Skeletal muscle satellite cell (primary cell): ENCODE measurements around the gene NBDY. TPM values are rescaled to one million over a fixed set of nuclear protein-coding genes. Genes with fewer than 3 reads are reported as not detected.
"Not testable (repeated sequence)": the region's sequence is repeated elsewhere in the genome, so short reads cannot be mapped to it uniquely, and the experiment has no call there.

ENCODE experiments used
- H3K27me3 ChIP-seq: 2 replicates; pipeline ENCODE4 v1.7.0; 2013; ENCODE audit warnings: low read length; ENCODE audit not compliant: control insufficient read depth, insufficient read depth
- H3K36me3 ChIP-seq: 2 replicates; pipeline ENCODE4 v1.7.0; 2013; ENCODE audit warnings: mild to moderate bottlenecking, control low read depth, low read length; ENCODE audit not compliant: insufficient read depth
- H3K4me1 ChIP-seq: 2 replicates; pipeline ENCODE4 v1.7.0; 2013; ENCODE audit warnings: low read length; ENCODE audit not compliant: control insufficient read depth, insufficient read depth
- H3K4me2 ChIP-seq: 2 replicates; pipeline ENCODE4 v1.7.0; 2013; ENCODE audit warnings: mild to moderate bottlenecking, low read length
- H3K4me3 ChIP-seq: 2 replicates; pipeline ENCODE4 v1.7.0; 2013; ENCODE audit warnings: low read length
- H3K9ac ChIP-seq: 2 replicates; pipeline ENCODE4 v1.7.0; 2013; ENCODE audit warnings: mild to moderate bottlenecking, low read depth, low read length, moderate library complexity
- H3K9me3 ChIP-seq: replicated peaks from 2 replicates; pipeline ENCODE4 v1.7.0; 2013; ENCODE audit warnings: mild to moderate bottlenecking, control low read depth, low read length
- total RNA-seq: library from RNA; depleted of rRNA; stranded (reverse); fragments of >200 nt; gene quantifications from 2 replicates; pipeline ENCODE4 v1.2.3, GENCODE V29; 2012; rRNA removed

The NBDY gene, protein sequence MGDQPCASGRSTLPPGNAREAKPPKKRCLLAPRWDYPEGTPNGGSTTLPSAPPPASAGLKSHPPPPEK
- total RNA-seq = 10.1 and 12.2 TPM in 2 replicates

DNA sequence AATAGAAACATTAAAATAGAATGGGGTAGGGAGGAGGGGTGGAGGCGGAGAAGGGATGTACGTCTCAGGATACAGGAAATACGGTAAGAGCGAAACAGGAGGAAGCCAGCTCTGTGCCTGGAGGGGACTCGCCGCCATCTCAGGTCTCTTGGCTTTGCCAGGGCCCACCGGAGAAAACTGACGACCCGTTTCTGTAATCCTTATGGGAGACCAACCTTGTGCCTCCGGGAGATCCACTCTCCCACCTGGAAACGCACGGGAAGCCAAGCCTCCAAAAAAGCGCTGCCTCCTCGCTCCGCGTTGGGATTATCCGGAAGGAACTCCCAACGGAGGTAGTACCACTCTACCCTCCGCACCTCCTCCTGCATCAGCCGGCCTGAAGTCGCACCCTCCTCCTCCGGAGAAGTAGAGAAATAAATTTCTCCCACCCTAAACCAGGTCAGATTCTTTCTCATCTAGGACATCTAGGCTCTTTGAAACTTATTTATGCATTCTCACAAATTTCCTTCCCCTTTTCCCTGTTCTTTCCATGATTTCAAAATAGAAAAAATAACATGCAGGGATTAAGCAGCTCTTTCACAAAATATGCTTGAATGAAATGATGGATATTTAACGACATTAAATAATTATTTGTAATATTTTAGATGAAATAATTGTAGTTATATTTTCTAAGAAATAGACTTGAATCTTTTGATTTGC lies at the start of gene NBDY:
NBDY (plus strand) TSS at position 92 of the 699 bp plus-strand sequence; CDS start at position 203, 111 bp downstream.
- H3K9me3 ChIP-seq = no peaks in the 10 kb centered on the region
- no peaks in the 10 kb centered on the region for H3K27me3 ChIP-seq
- peak within 1 kb of the TSS; percentile 89 for H3K9ac ChIP-seq
- no peaks in the 10 kb centered on the region for H3K36me3 ChIP-seq
- peak within 1 kb of the TSS; percentile 85 for H3K4me3 ChIP-seq
- H3K4me2 ChIP-seq = peak within 1 kb of the TSS; percentile 72
- H3K4me1 ChIP-seq = no peaks in the 10 kb centered on the region

DNA sequence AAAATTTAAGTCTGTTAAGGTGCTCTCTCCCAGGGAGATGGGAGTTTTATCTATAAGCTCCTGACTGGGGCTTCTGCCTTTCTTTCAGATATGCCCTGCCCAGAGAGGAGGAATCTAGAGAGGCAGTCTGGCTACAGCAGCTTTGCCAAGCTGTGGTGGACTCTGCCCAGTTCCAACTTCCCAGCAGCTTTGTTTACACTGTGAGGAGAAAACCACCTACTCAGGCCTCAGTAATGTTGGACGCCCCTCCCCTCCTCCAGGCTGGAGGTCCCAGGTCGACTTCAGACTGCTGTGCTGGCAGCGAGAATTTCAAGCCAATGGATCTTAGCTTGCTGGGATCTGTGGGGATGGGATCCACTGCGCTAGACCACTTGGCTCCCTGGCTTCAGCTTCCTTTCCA lies 24.5 kb upstream of the NBDY start:
- not testable (repeated sequence) for H3K9ac ChIP-seq, H3K27me3 ChIP-seq, H3K36me3 ChIP-seq, H3K9me3 ChIP-seq, H3K4me3 ChIP-seq, H3K4me1 ChIP-seq, H3K4me2 ChIP-seq

DNA sequence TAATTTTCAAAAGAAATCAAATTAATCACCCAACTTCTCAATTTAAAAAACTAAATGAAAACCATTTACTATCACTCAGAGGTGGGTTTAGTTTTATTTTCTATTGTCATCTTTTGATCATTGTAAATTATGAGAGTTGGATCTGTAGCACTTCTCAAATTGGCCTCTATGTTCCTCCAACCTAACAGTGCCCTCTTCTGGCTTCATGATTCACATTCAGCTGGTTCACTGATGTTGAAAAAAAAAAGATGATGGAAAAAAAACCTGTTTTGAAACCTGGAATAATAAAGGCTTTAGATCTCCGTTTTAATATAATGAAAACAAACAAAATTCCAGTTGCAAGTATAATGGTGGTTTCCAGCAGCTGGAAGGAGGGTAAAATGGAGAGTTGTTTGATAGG lies 2.4 kb upstream of the NBDY start:
- no peak overlapping the region for H3K4me3 ChIP-seq
- H3K4me1 ChIP-seq = no peaks in the 10 kb centered on the region
- H3K9ac ChIP-seq = no peak overlapping the region

DNA sequence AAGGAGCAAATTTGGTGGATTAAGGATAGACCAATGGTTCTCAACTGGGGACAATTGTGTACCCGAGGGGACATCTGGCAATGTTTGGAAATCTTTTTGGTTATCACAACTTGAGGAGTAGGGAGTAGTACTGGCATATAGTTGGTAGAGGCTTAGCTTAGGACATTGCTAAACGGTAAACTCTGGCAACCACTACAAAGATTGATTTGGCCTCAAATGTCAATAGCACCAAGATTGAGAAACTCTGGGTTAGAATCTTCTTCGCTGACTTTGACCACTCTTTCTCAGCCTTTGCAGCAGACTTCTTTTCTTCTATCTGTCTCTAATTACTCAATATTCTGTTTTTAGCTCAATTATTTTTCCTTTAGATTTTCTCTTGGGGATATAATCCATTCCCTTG lies 1.5 kb upstream of the NBDY start:
- H3K27me3 ChIP-seq = no peaks in the 10 kb centered on the region
- H3K9me3 ChIP-seq = no peaks in the 10 kb centered on the region
- H3K4me1 ChIP-seq = no peaks in the 10 kb centered on the region
- H3K4me2 ChIP-seq = no peak overlapping the region
- no peak overlapping the region for H3K9ac ChIP-seq
- no peak overlapping the region for H3K4me3 ChIP-seq
- H3K36me3 ChIP-seq = no peaks in the 10 kb centered on the region

More for the DNA sequence above, 2.4 kb upstream of the NBDY start:
- no peaks in the 10 kb centered on the region for H3K9me3 ChIP-seq
- H3K27me3 ChIP-seq = no peaks in the 10 kb centered on the region
- H3K36me3 ChIP-seq = no peaks in the 10 kb centered on the region
- no peak overlapping the region for H3K4me2 ChIP-seq

DNA sequence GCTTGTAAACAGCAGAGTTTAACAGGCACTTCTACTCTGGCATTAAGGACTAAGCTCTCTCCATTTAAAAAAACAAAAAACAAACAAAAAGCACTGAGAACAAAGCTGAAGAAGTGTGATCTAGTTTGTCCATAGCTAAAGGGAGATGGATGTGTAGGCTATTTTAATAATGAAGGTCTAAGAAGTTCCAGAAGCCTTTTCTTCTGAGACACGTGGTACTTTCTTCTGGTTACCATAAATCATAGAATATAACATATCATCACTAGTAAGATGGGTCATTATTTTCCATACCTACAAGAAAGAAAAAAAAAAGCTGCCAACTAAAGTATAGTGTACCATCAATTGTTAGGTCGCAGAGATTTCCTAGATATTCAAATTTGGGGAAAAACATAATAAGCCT lies 722 bp upstream of the NBDY start:
- H3K36me3 ChIP-seq = no peaks in the 10 kb centered on the region
- H3K9me3 ChIP-seq = no peaks in the 10 kb centered on the region
- no peak overlapping the region for H3K9ac ChIP-seq
- peak overlapping the region; percentile 85 for H3K4me3 ChIP-seq
- H3K27me3 ChIP-seq = no peaks in the 10 kb centered on the region
- H3K4me1 ChIP-seq = no peaks in the 10 kb centered on the region
- H3K4me2 ChIP-seq = peak overlapping the region; percentile 72

DNA sequence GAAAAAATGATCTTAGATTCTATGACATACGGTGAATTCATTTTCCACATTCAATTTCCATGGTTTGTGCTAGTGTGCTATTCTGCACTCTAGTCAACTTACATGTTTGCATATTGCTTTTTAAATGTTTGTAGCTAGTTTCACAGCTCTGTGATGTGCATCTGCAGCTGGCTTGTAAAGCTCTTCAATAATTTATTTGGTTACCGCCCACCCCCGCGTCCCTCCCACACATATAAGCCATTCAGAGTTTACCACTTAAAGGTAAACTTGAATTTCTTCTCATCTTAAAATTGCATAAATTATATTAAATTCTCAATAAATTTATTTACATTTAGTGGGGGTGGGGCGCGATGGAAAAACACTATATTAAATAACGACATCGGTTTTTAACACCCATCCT lies 291 bp upstream of the NBDY start:
- H3K4me2 ChIP-seq = peak overlapping the region; percentile 72
- H3K4me3 ChIP-seq = peak overlapping the region; percentile 85
- H3K9ac ChIP-seq = peak overlapping the region; percentile 89
- no peaks in the 10 kb centered on the region for H3K4me1 ChIP-seq
- no peaks in the 10 kb centered on the region for H3K36me3 ChIP-seq
- H3K9me3 ChIP-seq = no peaks in the 10 kb centered on the region
- no peaks in the 10 kb centered on the region for H3K27me3 ChIP-seq

DNA sequence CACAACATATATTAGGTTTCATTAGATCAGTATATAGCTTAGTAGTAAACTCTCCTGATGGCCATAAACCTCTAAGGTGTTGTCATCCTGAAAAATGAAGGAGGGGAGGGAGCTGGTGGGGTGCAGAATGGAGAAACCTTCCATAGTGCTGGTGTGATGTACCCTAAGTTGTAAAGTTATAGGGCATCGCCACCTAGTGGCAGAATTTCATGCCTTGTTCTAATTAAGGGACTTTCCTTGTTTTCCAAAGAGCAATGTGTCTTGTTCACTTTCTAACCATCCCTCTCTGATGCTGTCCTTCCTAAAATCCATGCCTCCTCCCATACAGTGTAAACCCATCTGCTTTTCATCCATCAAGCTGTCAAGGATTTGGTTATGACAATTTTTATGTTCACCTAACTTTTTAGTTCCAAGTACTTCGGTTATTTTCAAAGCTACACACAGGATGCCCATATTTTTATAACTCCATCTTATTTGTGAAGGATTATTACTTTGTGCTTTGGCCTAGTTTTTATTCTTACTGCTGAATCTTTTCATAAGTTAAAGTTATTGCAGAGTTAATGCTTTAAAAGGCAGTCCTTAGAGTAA lies 4.5 kb downstream of the NBDY start:
- Histone ChIP-seq H3K4me3 (no peak overlapping the region), H3K4me1 (no peaks in the 10 kb centered on the region), H3K27me3 (no peaks in the 10 kb centered on the region), H3K9me3 (no peaks in the 10 kb centered on the region), H3K4me2 (no peak overlapping the region), H3K36me3 (peaks cover under 1% of the 10 kb centered on the region), H3K9ac (no peak overlapping the region)

DNA sequence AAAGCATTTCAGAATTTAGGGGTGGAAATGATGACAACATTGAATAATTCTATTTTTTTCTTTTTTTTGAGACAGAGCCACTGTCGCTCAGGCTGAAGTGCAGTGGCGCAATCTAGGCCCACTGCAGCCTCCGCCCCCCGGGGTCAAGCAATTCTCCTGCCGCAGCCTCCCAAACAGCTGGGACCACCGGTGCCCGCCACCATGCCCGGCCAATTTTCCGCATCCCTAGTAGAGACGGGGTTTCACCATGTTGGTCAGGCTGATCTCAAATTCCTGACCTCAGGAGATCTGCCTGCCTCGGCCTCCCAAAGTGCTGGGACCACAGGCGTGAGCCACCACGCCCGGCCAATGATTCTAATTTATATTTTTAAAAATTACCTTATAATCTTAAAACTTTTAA lies 7.2 kb downstream of the NBDY start:
- no peak overlapping the region for H3K4me2 ChIP-seq
- no peaks in the 10 kb centered on the region for H3K4me1 ChIP-seq
- H3K9me3 ChIP-seq = no peaks in the 10 kb centered on the region
- no peaks in the 10 kb centered on the region for H3K27me3 ChIP-seq
- no peak overlapping the region for H3K4me3 ChIP-seq
- H3K36me3 ChIP-seq = peaks cover 3% of the 10 kb centered on the region
- no peak overlapping the region for H3K9ac ChIP-seq

DNA sequence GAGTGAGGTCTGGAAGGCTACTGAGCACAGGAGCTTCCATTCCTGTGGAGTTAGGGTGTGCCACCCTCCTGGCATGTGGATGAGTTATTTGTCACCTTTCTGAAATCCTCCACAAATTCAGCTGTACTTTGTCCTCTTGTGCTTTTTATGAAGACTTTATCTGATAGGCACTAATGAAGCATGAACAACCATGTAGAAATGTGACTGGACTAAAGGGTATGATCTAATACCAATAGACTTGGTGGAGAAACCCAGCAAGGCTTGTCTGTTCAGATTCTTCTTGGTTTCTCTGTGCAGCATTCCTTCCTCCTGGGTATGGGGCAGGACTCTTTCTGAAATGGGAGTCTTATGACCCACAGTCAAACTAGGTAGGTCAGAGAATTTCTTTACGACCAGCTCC lies 9.6 kb downstream of the NBDY start:
- Histone ChIP-seq H3K9me3 (no peaks in the 10 kb centered on the region), H3K9ac (no peak overlapping the region), H3K4me2 (no peak overlapping the region), H3K4me3 (no peak overlapping the region), H3K4me1 (no peaks in the 10 kb centered on the region), H3K27me3 (peaks cover 4% of the 10 kb centered on the region), H3K36me3 (peaks cover 3% of the 10 kb centered on the region)

DNA sequence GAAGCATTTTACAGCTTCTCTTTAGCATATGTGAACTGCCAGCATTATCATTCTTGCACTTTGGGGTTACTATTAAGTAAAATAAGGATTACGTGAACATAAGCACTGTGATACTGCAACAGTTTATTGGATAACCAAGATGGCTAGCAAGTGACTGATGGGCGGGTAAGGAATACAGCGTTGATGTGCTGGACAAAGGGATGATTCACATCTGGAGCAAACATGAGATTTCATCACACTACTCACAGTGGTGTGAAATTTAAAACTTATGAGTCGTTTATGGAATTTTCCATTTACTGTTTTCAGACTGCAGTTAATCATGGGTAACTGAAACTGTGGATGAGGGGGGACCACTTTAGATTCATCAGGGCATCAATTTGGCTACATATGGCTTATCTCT lies 16.0 kb downstream of the NBDY start:
- Histone ChIP-seq H3K4me2 (no peak overlapping the region), H3K4me1 (peaks cover 6% of the 10 kb centered on the region), H3K9me3 (no peaks in the 10 kb centered on the region), H3K36me3 (no peaks in the 10 kb centered on the region), H3K9ac (no peak overlapping the region), H3K27me3 (peaks cover 4% of the 10 kb centered on the region), H3K4me3 (no peak overlapping the region)

DNA sequence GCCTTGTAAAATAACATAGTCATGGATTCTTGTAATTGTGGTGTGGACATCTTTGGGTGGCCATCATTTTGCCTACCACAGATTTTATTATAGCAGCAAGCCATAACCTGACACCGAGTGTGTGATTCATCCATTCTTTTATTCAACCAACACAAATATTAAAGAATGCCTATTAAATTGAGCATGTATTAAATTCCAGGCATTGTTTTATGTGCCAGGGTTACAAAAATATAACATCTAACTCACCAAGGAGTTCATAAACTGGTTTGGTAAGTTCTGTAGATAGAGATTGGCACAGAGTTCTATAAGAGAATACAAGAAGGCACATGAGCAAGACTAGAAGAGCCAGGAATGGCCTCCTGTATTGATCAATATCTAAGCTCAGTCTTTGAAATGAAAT lies 18.0 kb downstream of the NBDY start:
- Histone ChIP-seq H3K9ac (no peak overlapping the region), H3K36me3 (no peaks in the 10 kb centered on the region), H3K27me3 (no peaks in the 10 kb centered on the region), H3K4me3 (no peak overlapping the region), H3K4me1 (peaks cover 9% of the 10 kb centered on the region), H3K4me2 (no peak overlapping the region), H3K9me3 (no peaks in the 10 kb centered on the region)

DNA sequence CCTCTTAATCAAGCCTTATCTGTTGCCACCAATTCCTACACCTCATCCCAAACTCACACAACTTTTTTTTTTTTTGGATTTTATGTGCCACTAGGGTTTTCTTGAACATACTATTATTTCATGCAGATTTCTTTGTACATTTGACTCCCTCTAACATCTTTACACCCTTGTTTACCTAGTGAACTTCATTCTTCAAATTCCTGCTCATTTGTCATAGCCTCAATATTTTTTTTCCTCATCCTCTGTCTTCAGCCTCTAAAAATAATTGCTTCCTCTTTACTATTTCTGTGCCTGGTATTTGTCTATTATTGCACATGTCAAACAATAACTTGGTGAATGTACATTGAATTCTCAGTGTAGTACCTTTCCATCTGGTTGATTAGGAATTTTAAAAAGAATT lies 22.0 kb downstream of the NBDY start:
- Histone ChIP-seq H3K4me2 (no peak overlapping the region), H3K36me3 (peaks cover 5% of the 10 kb centered on the region)

More for the DNA sequence above, 22.0 kb downstream of the NBDY start:
- peaks cover 6% of the 10 kb centered on the region for H3K4me1 ChIP-seq
- H3K9ac ChIP-seq = no peak overlapping the region
- H3K27me3 ChIP-seq = no peaks in the 10 kb centered on the region
- H3K9me3 ChIP-seq = no peaks in the 10 kb centered on the region
- H3K4me3 ChIP-seq = no peak overlapping the region
